ENCODE results near the gene NTN1. TPM values are rescaled to one million over a fixed set of nuclear protein-coding genes. Genes with fewer than 3 reads are reported as not detected.

NTN1 gene
- total and polyA plus RNA-seq, 4 donors = 18.7 to 137 (median 60.1) TPM

- no peak for DNase-seq (ENCODE audit: low read depth in 4 of 6, low spot score in 6 of 6)
- Histone ChIP-seq H3K4me1 (ENCODE audit: control insufficient read depth, insufficient read depth, low read length) (peaks cover 45% of the 10 kb centered on the region), H3K36me3 (ENCODE audit: control insufficient read depth, insufficient read depth, low read length) (peaks cover 27% of the 10 kb centered on the region), H3K9me3 (ENCODE audit: control insufficient read depth, insufficient read depth, low read length) (no peaks in the 10 kb centered on the region), H3K27ac (ENCODE audit: low read depth, low read length) (no peak overlapping the region), H3K27me3 (ENCODE audit: control insufficient read depth, insufficient read depth, low read length) (no peaks in the 10 kb centered on the region), H3K4me3 (ENCODE audit: low read depth, low read length) (no peak overlapping the region)
- 97% methylated on average over 8 of the region's 9 CpGs for WGBS (ENCODE audit: insufficient coverage)
These were observed 153.7 kb downstream of the NTN1 start for GRCh38 chr17:9174779-9175574.

GRCh38 chr17:9175700-9176467, 154.6 kb downstream of the NTN1 start:
- Histone ChIP-seq H3K4me1 (ENCODE audit: control insufficient read depth, insufficient read depth, low read length) (peaks cover 37% of the 10 kb centered on the region), H3K36me3 (ENCODE audit: control insufficient read depth, insufficient read depth, low read length) (peaks cover 31% of the 10 kb centered on the region), H3K9me3 (ENCODE audit: control insufficient read depth, insufficient read depth, low read length) (no peaks in the 10 kb centered on the region), H3K27me3 (ENCODE audit: control insufficient read depth, insufficient read depth, low read length) (no peaks in the 10 kb centered on the region), H3K4me3 (ENCODE audit: low read depth, low read length) (no peak overlapping the region), H3K27ac (ENCODE audit: low read depth, low read length) (no peak overlapping the region)
- 90% methylated on average over 12 of the region's 14 CpGs for WGBS (ENCODE audit: insufficient coverage)
- DNase-seq (ENCODE audit: low read depth in 4 of 6, low spot score in 6 of 6) = no peak

- Histone ChIP-seq H3K27me3 (ENCODE audit: control insufficient read depth, insufficient read depth, low read length) (no peaks in the 10 kb centered on the region), H3K4me3 (ENCODE audit: low read depth, low read length) (no peak overlapping the region), H3K27ac (ENCODE audit: low read depth, low read length) (no peak overlapping the region), H3K36me3 (ENCODE audit: control insufficient read depth, insufficient read depth, low read length) (peaks cover 31% of the 10 kb centered on the region), H3K9me3 (ENCODE audit: control insufficient read depth, insufficient read depth, low read length) (no peaks in the 10 kb centered on the region), H3K4me1 (ENCODE audit: control insufficient read depth, insufficient read depth, low read length) (peaks cover 34% of the 10 kb centered on the region)
- 59% methylated on average over 15 of the region's 15 CpGs for WGBS (ENCODE audit: insufficient coverage)
- no peak for DNase-seq (ENCODE audit: low read depth in 4 of 6, low spot score in 6 of 6)
These were observed 155.9 kb downstream of the NTN1 start for GRCh38 chr17:9177212-9177611.

GRCh38 chr17:9178319-9178718, 157.0 kb downstream of the NTN1 start:
- no peaks in the 10 kb centered on the region for H3K27me3 ChIP-seq (ENCODE audit: control insufficient read depth, insufficient read depth, low read length)
- H3K36me3 ChIP-seq (ENCODE audit: control insufficient read depth, insufficient read depth, low read length) = peaks cover 33% of the 10 kb centered on the region
- no peak overlapping the region for H3K4me3 ChIP-seq (ENCODE audit: low read depth, low read length)
- DNase-seq (ENCODE audit: low read depth in 4 of 6, low spot score in 6 of 6) = no peak
- H3K4me1 ChIP-seq (ENCODE audit: control insufficient read depth, insufficient read depth, low read length) = peaks cover 33% of the 10 kb centered on the region
- H3K27ac ChIP-seq (ENCODE audit: low read depth, low read length) = no peak overlapping the region
- no peaks in the 10 kb centered on the region for H3K9me3 ChIP-seq (ENCODE audit: control insufficient read depth, insufficient read depth, low read length)
- 78% methylated on average over 9 of the region's 9 CpGs for WGBS (ENCODE audit: insufficient coverage)

- peaks cover 33% of the 10 kb centered on the region for H3K4me1 ChIP-seq (ENCODE audit: control insufficient read depth, insufficient read depth, low read length)
- H3K9me3 ChIP-seq (ENCODE audit: control insufficient read depth, insufficient read depth, low read length) = no peaks in the 10 kb centered on the region
- no peaks in the 10 kb centered on the region for H3K27me3 ChIP-seq (ENCODE audit: control insufficient read depth, insufficient read depth, low read length)
- DNase-seq (ENCODE audit: low read depth in 4 of 6, low spot score in 6 of 6) = no peak
- H3K27ac ChIP-seq (ENCODE audit: low read depth, low read length) = no peak overlapping the region
- H3K36me3 ChIP-seq (ENCODE audit: control insufficient read depth, insufficient read depth, low read length) = peaks cover 30% of the 10 kb centered on the region
- 88% methylated on average over 13 of the region's 14 CpGs for WGBS (ENCODE audit: insufficient coverage)
- H3K4me3 ChIP-seq (ENCODE audit: low read depth, low read length) = no peak overlapping the region
These were observed 158.3 kb downstream of the NTN1 start for GRCh38 chr17:9179602-9180001.

GRCh38 chr17:9181640-9182039, 160.3 kb downstream of the NTN1 start:
- no peak for DNase-seq (ENCODE audit: low read depth in 4 of 6, low spot score in 6 of 6)
- H3K9me3 ChIP-seq (ENCODE audit: control insufficient read depth, insufficient read depth, low read length) = no peaks in the 10 kb centered on the region
- H3K27ac ChIP-seq (ENCODE audit: low read depth, low read length) = no peak overlapping the region
- peaks cover 28% of the 10 kb centered on the region for H3K4me1 ChIP-seq (ENCODE audit: control insufficient read depth, insufficient read depth, low read length)
- WGBS (ENCODE audit: insufficient coverage) = 100% methylated on average over 1 of the region's 4 CpGs
- H3K36me3 ChIP-seq (ENCODE audit: control insufficient read depth, insufficient read depth, low read length) = peaks cover 36% of the 10 kb centered on the region
- H3K27me3 ChIP-seq (ENCODE audit: control insufficient read depth, insufficient read depth, low read length) = no peaks in the 10 kb centered on the region
- H3K4me3 ChIP-seq (ENCODE audit: low read depth, low read length) = no peak overlapping the region

GRCh38 chr17:9183306-9183705, 162.0 kb downstream of the NTN1 start:
- Histone ChIP-seq H3K4me3 (ENCODE audit: low read depth, low read length) (no peak overlapping the region), H3K36me3 (ENCODE audit: control insufficient read depth, insufficient read depth, low read length) (peaks cover 32% of the 10 kb centered on the region), H3K27ac (ENCODE audit: low read depth, low read length) (no peak overlapping the region), H3K9me3 (ENCODE audit: control insufficient read depth, insufficient read depth, low read length) (no peaks in the 10 kb centered on the region), H3K4me1 (ENCODE audit: control insufficient read depth, insufficient read depth, low read length) (peaks cover 20% of the 10 kb centered on the region), H3K27me3 (ENCODE audit: control insufficient read depth, insufficient read depth, low read length) (no peaks in the 10 kb centered on the region)
- peak in 1 of 6 donors; percentile 79 for DNase-seq (ENCODE audit: low read depth in 4 of 6, low spot score in 6 of 6)
- WGBS (ENCODE audit: insufficient coverage) = 72% methylated on average over 8 of the region's 14 CpGs

GRCh38 chr17:9185142-9185541, 163.8 kb downstream of the NTN1 start:
- peak in 1 of 6 donors; percentile 32 for DNase-seq (ENCODE audit: low read depth in 4 of 6, low spot score in 6 of 6)
- Histone ChIP-seq H3K36me3 (ENCODE audit: control insufficient read depth, insufficient read depth, low read length) (peaks cover 18% of the 10 kb centered on the region), H3K27ac (ENCODE audit: low read depth, low read length) (no peak overlapping the region), H3K4me3 (ENCODE audit: low read depth, low read length) (no peak overlapping the region), H3K9me3 (ENCODE audit: control insufficient read depth, insufficient read depth, low read length) (no peaks in the 10 kb centered on the region), H3K27me3 (ENCODE audit: control insufficient read depth, insufficient read depth, low read length) (no peaks in the 10 kb centered on the region), H3K4me1 (ENCODE audit: control insufficient read depth, insufficient read depth, low read length) (peaks cover 17% of the 10 kb centered on the region)
- 46% methylated on average over 9 of the region's 9 CpGs for WGBS (ENCODE audit: insufficient coverage)

- peaks cover 14% of the 10 kb centered on the region for H3K36me3 ChIP-seq (ENCODE audit: control insufficient read depth, insufficient read depth, low read length)
- 86% methylated on average over 2 of the region's 4 CpGs for WGBS (ENCODE audit: insufficient coverage)
- H3K27me3 ChIP-seq (ENCODE audit: control insufficient read depth, insufficient read depth, low read length) = no peaks in the 10 kb centered on the region
- no peak overlapping the region for H3K27ac ChIP-seq (ENCODE audit: low read depth, low read length)
- H3K9me3 ChIP-seq (ENCODE audit: control insufficient read depth, insufficient read depth, low read length) = no peaks in the 10 kb centered on the region
- H3K4me3 ChIP-seq (ENCODE audit: low read depth, low read length) = no peak overlapping the region
- no peak for DNase-seq (ENCODE audit: low read depth in 4 of 6, low spot score in 6 of 6)
- H3K4me1 ChIP-seq (ENCODE audit: control insufficient read depth, insufficient read depth, low read length) = peaks cover 17% of the 10 kb centered on the region
These were observed 164.5 kb downstream of the NTN1 start for GRCh38 chr17:9185688-9186284.
